Activated CD4-positive, CD25-positive, alpha-beta regulatory T cell treated with anti-CD3 and anti-CD28 coated beads, Interleukin-2, amount 50 U/mL, for 16 hours (primary cell): ENCODE results near the gene SNTG2.

Experiments used
- DNase-seq: peaks from one replicate; pipeline ENCODE4 v3.0.0-alpha.2; 2020; ENCODE audit warnings: low read depth, low spot score

SNTG2 gene

DNA sequence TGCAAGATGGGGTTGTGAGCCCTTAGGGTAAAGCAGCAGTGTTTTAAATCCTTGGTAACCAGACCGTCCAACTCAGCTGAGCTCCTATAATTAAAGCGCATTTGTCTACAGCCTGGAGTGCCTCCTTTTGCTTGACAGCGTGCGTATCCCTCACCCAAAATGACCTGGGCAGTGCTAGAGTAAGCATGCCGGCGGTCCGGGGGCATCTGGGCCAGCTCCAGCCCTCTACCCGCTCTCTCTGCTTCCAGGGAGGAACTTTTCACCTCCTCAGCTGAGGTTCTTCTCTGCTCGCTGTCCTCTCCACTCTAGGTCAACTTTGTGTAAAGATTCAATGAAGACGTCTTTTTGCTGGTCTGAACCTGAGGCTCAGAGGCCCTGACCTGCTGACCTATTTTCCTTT is 360.2 kb downstream of the SNTG2 start:
- no peak for DNase-seq

DNA sequence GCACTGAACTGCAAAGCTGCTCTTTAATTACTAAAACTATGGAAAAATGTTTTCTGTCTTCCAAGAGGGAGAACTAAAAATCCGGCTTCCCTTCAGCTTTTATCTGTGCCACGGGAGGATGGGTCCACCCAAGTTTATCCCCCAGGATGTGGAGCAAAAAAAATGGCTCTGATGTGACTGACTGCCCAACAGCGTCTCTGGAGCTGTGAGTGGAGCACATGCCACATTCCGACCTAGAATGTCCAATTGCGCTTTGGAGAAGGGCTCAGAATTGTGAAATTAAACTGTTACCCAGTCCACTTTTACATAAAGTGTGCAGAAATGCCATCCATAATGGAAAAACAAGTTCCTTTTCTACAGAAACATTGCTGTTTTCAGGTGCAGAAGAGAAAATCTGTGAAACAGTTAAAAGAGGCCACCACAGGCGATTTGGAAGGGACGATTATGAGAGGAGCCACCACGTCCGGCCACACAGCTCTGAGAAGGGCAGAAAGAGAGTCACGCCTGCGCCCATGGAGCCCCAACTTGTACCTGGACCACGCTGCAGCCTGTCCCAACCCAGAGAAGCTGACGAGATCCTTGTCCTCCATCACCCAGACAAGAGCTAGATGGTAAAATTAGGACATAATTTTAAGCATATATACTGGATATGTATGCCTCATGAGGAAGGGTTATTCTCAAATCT is 362.7 kb downstream of the SNTG2 start:
- DNase-seq = no peak

DNA sequence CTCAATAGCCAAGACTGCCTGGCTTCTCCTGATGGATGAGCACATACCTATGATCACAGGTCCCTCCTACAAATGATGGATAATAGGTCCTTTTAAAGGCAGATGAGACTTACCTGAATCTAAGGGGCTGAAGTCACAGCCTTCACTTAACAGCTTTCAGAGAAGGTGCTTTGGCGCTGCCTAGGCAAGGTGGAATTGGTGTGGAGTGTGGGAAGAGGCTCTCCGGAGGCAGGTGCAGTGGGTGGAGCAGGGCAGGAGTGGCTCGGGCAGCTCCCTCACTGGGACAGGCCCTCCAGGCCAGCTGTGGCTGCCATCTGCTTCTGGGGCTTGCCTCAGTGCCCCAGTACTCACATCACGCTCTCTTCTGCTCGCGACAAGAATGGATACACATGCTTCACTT is 363.6 kb downstream of the SNTG2 start:
- DNase-seq = no peak

- no peak for DNase-seq
Observed at GRCh38 chr2:1318366-1319009, 367.8 kb downstream of the SNTG2 start.

- DNase-seq = no peak
Observed at GRCh38 chr2:1319393-1319792, 368.7 kb downstream of the SNTG2 start.

- DNase-seq = no peak
Observed at GRCh38 chr2:1321321-1321720, 370.7 kb downstream of the SNTG2 start.

- DNase-seq = no peak
Observed at GRCh38 chr2:1324884-1325283, 374.2 kb downstream of the SNTG2 start.

GRCh38 chr2:1328684-1329083 is 378.0 kb downstream of the SNTG2 start:
- no peak for DNase-seq

DNA sequence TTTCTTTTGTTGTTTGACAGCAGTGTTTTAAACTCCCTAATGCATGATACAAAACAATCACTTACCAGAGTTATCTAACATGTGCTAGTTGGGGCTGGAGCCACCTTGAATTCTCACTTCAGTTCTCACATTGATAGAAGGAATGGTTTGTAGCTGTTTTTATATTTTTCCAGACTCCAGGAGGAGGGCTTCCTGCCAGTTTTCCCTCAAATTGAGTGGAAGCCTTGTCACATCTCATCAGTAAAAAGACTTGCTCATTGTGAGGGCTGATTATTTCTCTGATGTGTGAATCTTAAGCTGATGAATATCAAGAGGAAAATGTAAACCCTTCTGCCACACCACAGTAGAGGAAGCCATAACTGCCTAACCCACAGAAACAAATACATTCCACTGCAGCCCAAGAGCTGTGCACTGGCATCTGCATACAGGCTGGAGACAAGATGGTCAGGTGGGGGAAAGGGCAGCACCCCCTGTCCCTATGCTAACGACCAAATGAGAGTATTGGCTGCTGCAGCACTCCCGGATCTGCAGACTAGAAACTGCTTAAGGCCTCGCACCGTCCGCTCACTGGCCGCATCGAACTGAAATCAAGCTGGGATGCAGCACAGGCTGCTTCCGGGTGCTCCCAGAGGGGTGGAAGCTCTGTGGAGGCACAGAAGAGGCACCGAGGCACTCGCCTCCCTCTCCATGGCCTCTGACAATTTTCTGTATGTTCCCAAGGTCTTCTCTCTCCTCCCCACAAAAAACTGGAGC is 388.9 kb downstream of the SNTG2 start:
- DNase-seq = no peak

DNA sequence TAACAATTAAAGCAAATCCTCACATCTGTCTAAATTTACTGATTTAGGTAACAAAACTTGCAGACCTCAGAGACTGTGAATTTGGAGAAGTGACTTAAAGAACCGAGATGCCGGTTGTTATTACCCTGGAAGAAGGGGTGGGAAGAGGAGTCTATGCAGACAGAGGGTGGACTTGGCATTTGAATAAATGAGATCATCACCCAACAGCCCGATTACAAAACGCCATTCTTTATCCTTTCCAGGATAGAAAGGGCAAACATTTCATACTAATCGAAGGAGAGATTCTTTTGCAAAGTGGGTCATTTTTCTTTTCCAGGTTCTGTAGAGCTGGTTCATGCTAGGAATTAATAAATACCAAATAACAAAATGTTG is 389.5 kb downstream of the SNTG2 start:
- DNase-seq = no peak

DNA sequence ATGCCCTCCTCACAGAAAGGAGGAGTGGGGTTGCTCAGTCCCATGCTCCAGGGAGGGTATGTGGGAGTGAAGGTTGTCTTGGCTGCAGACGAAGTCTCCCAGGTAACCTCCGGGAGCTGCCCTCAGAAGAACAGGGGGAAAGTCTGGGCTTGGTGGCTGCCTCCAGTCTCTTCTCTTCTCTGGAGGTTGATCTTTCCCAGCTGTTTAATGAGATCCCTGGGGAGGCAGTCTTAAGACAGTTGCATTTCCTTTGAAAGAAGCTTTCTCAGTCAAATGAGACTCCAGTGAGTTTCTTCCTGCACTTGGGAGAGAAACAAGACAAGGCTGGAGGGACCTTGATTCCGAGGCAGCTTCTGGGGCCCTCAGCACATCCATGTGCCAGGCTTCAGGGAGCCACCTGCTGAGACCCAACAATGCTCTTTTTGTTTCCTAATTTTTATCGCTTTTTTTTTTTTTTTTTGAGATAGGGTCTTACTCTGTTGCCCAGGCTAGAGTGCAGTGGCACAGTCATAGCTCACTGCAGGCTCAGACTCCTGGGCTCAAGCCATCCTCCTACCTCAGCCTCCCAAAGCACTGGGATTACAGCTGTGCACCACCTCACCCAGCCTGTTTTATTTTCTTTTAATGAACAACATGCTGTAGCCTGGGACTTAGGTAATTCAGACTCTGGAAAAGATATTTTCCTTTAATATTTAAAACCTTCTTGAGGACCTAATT is 390.9 kb downstream of the SNTG2 start:
- no peak for DNase-seq

DNA sequence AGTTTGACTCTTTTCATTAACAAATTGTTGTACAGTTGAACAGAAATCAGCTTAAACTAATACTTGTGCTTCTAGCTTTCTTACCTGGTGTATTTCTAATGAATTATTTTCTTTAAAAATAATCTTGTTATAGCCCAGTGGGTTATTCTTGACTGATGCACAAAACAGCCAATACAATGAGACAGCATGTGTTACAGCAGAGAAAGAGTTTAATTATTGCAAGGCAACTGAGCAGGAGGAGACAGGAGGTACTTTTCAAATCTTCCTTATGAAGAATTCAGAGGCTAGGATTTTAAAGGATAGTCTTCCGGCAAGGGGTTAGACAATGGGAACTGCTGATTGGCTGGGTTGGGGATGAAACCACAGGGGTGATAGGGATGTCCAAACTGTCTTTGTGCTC is 398.1 kb downstream of the SNTG2 start:
- DNase-seq = no peak

- DNase-seq = no peak
Observed at GRCh38 chr2:1350111-1350510, 399.5 kb downstream of the SNTG2 start.

DNA sequence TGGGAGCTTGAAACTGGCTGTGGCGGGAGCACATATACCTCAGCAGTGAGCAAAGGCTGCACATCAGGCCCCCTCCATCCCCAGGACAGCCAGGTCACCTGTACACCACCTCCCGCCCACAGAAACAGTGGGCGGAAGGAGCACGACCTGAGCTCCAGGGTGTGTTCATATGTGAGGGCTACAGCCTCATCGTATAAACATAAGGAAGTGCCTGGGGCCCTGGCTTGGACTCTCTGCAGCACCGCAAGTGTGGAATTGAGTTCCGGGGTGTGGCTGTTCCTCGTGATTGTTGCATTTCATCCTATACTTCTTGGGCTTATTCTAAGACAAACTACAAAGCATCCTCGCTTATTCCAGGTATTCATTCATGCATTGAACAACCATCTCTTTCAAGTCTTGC is 402.5 kb downstream of the SNTG2 start:
- no peak for DNase-seq

GRCh38 chr2:1353543-1353942 is 402.9 kb downstream of the SNTG2 start:
- DNase-seq = no peak

DNA sequence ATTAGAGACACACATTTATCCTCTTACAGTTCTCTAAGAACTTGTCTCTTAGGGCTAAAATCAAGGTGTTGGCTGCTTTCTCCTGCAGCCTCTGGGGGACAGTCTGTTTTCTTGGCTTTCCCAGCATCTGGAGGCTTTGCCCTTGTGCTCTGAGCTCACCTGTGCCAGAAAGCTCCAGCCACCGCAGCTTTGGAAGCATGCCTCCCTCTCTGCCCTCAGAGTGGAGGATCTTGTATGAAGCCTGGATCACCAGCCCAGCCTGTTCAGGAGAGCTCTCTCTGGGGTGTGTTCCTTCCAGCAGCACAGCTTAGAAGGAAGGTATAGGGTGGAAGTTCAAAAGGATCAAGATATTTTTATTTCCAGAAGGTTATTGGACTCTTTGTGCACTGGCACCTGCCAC is 409.5 kb downstream of the SNTG2 start:
- no peak for DNase-seq

- DNase-seq = no peak
Observed at GRCh38 chr2:1360557-1361250, 410.1 kb downstream of the SNTG2 start.

- no peak for DNase-seq
Observed at GRCh38 chr2:1363367-1363766, 412.7 kb downstream of the SNTG2 start.

DNA sequence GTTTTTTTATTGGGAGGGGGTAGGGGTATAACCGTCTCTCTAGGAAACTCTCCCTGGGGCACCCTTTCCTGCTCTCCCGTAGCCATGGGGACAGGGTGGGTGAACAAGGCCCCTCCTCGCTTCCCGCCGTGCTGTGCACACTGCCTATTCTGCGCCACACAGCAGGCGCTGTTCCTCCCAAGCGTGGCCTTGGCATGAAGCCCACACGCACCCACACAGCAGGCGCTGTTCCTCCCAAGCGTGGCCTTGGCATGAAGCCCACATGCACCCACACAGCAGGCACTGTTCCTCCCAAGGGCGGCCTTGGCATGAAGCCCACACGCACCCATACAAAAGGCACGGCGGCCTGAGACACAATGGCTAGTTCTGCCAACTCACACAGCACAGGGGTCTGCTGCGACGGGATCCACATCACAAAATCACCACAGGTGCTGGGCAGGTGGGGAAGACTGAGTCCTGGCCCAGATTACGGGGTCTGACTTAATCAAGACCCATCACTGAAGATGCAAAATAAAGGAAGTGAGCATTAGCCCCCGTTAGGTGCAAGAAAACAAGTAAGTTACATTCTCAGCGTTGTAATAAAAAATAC is 416.0 kb downstream of the SNTG2 start:
- DNase-seq = no peak

GRCh38 chr2:1367601-1368000 is 417.0 kb downstream of the SNTG2 start:
- no peak for DNase-seq

DNA sequence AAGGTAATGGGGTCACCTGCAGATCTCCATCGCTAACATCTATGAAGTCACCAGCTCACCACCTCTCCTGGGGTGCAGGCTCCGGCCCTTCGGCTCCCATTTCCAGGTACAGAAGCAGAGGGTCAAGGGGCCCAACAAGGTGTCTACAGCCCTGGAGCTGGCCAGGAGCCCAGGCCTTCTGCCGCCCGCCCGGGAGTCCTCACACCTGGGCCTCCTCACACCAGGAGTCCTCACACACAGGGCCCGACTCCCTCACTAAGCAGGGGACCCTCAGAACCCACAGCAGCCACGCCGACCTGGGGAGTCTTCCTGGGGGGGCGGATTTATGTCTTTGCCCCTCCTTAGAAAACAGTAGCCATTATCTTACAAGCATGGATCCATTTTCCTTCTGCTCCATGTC is 419.3 kb downstream of the SNTG2 start:
- no peak for DNase-seq
